HepG2 (cell line): Measurements from ENCODE around the gene SPAG7. TPM values are rescaled to one million over a fixed set of nuclear protein-coding genes. Genes with fewer than 3 reads are reported as not detected.

Source experiments
- CHCHD3 ChIP-seq: sonication (generic); formaldehyde crosslinking; IDR thresholded peaks from 2 replicates; pipeline ENCODE4 v1.8.0; 2022; ENCODE audit warnings: mild to moderate bottlenecking, missing genetic modification reagents, moderate library complexity
- CTCF ChIP-seq: sonication (generic); formaldehyde crosslinking; IDR thresholded peaks from 2 replicates; pipeline ENCODE4 v1.5.0; 2020; ENCODE audit warnings: mild to moderate bottlenecking, missing genetic modification reagents, moderate library complexity
- FOSL2 ChIP-seq: sonication (generic); formaldehyde crosslinking; IDR thresholded peaks from 2 replicates; pipeline ENCODE4 v1.4.0; 2020; ENCODE audit warnings: missing genetic modification reagents
- FOXC1 ChIP-seq: sonication (generic); formaldehyde crosslinking; IDR thresholded peaks from 2 replicates; pipeline ENCODE4 v1.8.0; 2022; ENCODE audit warnings: mild to moderate bottlenecking, missing genetic modification reagents, borderline replicate concordance
- HNRNPK ChIP-seq: fragments of 200-400 bp; formaldehyde crosslinking; IDR thresholded peaks from 2 replicates; pipeline ENCODE4 v1.6.1; 2018; ENCODE audit warnings: low read length, low read depth, moderate library complexity, mild to moderate bottlenecking; ENCODE audit not compliant: poor library complexity, severe bottlenecking
- IKZF1 ChIP-seq: fragments of 450-650 bp; IDR thresholded peaks from 2 replicates; pipeline ENCODE4 v1.7.1; 2016
- NFKBIZ ChIP-seq: IDR thresholded peaks from 2 replicates; pipeline ENCODE4 v1.6.1; 2018; ENCODE audit warnings: missing genetic modification reagents, missing compliant biosample characterization
- NR2F2 ChIP-seq: IDR thresholded peaks from 2 replicates; pipeline ENCODE4 v1.6.1; 2012; ENCODE audit warnings: low read depth, inconsistent platforms, borderline replicate concordance
- SAFB2 ChIP-seq: sonication (generic); formaldehyde crosslinking; IDR thresholded peaks from 2 replicates; pipeline ENCODE4 v1.5.1; 2020; ENCODE audit warnings: missing genetic modification reagents, low read depth, mild to moderate bottlenecking, borderline replicate concordance
- SMAD9 ChIP-seq: sonication (generic); formaldehyde crosslinking; IDR thresholded peaks from 2 replicates; pipeline ENCODE4 v1.5.1; 2020; ENCODE audit warnings: mild to moderate bottlenecking, missing genetic modification reagents
- SMC3 ChIP-seq: IDR thresholded peaks from 2 replicates; pipeline ENCODE4 v1.6.1; 2011; ENCODE audit warnings: low read length, improper control_type of control experiment
- XBP1 ChIP-seq: sonication (generic); formaldehyde crosslinking; IDR thresholded peaks from 2 replicates; pipeline ENCODE4 v1.5.0; 2020; ENCODE audit warnings: missing genetic modification reagents
- YEATS2 ChIP-seq: sonication (generic); formaldehyde crosslinking; IDR thresholded peaks from 2 replicates; pipeline ENCODE4 v1.4.0; 2020; ENCODE audit warnings: missing genetic modification reagents, borderline replicate concordance
- ZFP1 ChIP-seq: IDR thresholded peaks from 2 replicates; pipeline ENCODE4 v1.6.1; 2016
- ZFX ChIP-seq: sonication (generic); formaldehyde crosslinking; IDR thresholded peaks from 2 replicates; pipeline ENCODE4 v1.4.0; 2020; ENCODE audit warnings: mild to moderate bottlenecking, low read depth, missing genetic modification reagents, moderate library complexity
- ZNF318 ChIP-seq: sonication (generic); formaldehyde crosslinking; IDR thresholded peaks from 2 replicates; pipeline ENCODE4 v1.4.0; 2020; ENCODE audit warnings: mild to moderate bottlenecking, missing genetic modification reagents
- ZNF605 ChIP-seq: sonication (generic); formaldehyde crosslinking; IDR thresholded peaks from 2 replicates; pipeline ENCODE4 v1.8.0; 2022; ENCODE audit warnings: mild to moderate bottlenecking, missing genetic modification reagents
- polyA plus RNA-seq, 8 experiments: library from polyadenylated mRNA; depleted of rRNA in 3 of 8; stranded (reverse) in 7 of 8; unstranded in 1 of 8; fragments of >200 nt; fragmentation: Illumina TruSeq in 4 of 8; extraction: Trizol in 4 of 8; gene quantifications; 2 replicates each; pipeline versions ENCODE4 v1.2.1 to v1.2.3, GENCODE V29; 2011 to 2016; ENCODE audit warnings: low read depth in 4 of 8, missing spikeins in 1 of 8, mixed read lengths in 1 of 8; ENCODE audit not compliant: insufficient read depth in 1 of 8
- total RNA-seq, 5 experiments: library from RNA; depleted of rRNA; stranded (reverse); fragments of >200 nt; fragmentation: Illumina TruSeq; extraction: Trizol; gene quantifications; 2 replicates each; pipeline ENCODE4 v1.2.3, GENCODE V29; 2016; ENCODE audit warnings: low read depth in 1 of 5
- TF ChIP-seq, protein P1 (sequence below): sonication (generic); formaldehyde crosslinking; IDR thresholded peaks from 2 replicates; pipeline ENCODE4 v1.4.0; 2020; ENCODE audit warnings: missing genetic modification reagents, borderline replicate concordance

SPAG7 gene
- total and polyA plus RNA-seq, 2 of the 13 experiments (the other 11 are each of a cell fraction or from before 2014, with no cell fraction given): 51.0 to 59.0 TPM

GRCh38 chr17:4980644-4981216 lies 13.1 kb upstream of the SPAG7 start (continued):
- TF ChIP-seq CTCF (CRISPR knock-in tag): peak; percentile 75
- TF ChIP-seq ZFX (CRISPR knock-in tag): 0 out of 2 replicates have a peak, but pooled peaks have one; percentile 16
- TF ChIP-seq NR2F2: no peak
- no peak for TF ChIP-seq ZNF605 (CRISPR knock-in tag)
- TF ChIP-seq XBP1: no peak
- peak; percentile 97 for TF ChIP-seq HNRNPK
- no peak for TF ChIP-seq IKZF1
- no peak for TF ChIP-seq SAFB2 (CRISPR knock-in tag)
- TF ChIP-seq ZNF318 (CRISPR knock-in tag): 0 out of 2 replicates have a peak, but pooled peaks have one; percentile 39
- TF ChIP-seq SMAD9 (CRISPR knock-in tag): no peak
- peak; percentile 76 for TF ChIP-seq SMC3
- no peak for TF ChIP-seq NFKBIZ (CRISPR knock-in tag)
- peak; percentile 31; the same call in 1 of the 2 replicates for TF ChIP-seq YEATS2 (CRISPR knock-in tag)
- TF ChIP-seq FOSL2 (CRISPR knock-in tag): no peak
- TF ChIP-seq FOXC1: 0 out of 2 replicates have a peak, but pooled peaks have one; percentile 20
- TF ChIP-seq, protein P1, sequence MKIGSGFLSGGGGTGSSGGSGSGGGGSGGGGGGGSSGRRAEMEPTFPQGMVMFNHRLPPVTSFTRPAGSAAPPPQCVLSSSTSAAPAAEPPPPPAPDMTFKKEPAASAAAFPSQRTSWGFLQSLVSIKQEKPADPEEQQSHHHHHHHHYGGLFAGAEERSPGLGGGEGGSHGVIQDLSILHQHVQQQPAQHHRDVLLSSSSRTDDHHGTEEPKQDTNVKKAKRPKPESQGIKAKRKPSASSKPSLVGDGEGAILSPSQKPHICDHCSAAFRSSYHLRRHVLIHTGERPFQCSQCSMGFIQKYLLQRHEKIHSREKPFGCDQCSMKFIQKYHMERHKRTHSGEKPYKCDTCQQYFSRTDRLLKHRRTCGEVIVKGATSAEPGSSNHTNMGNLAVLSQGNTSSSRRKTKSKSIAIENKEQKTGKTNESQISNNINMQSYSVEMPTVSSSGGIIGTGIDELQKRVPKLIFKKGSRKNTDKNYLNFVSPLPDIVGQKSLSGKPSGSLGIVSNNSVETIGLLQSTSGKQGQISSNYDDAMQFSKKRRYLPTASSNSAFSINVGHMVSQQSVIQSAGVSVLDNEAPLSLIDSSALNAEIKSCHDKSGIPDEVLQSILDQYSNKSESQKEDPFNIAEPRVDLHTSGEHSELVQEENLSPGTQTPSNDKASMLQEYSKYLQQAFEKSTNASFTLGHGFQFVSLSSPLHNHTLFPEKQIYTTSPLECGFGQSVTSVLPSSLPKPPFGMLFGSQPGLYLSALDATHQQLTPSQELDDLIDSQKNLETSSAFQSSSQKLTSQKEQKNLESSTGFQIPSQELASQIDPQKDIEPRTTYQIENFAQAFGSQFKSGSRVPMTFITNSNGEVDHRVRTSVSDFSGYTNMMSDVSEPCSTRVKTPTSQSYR: peak; percentile 81
- no peak for TF ChIP-seq ZFP1 (CRISPR knock-in tag)
- no peak for TF ChIP-seq CHCHD3 (CRISPR knock-in tag)
